ENCODE data around the gene SNORC. TPM values are rescaled to one million over a fixed set of nuclear protein-coding genes. Genes with fewer than 3 reads are reported as not detected.
"Not testable (repeated sequence)": the region's sequence is repeated elsewhere in the genome, so short reads cannot be mapped to it uniquely, and the experiment has no call there.

Gene SNORC
- polyA plus RNA-seq (2012; ENCODE audit: insufficient read depth, insufficient read length), result 3.8 TPM

DNA sequence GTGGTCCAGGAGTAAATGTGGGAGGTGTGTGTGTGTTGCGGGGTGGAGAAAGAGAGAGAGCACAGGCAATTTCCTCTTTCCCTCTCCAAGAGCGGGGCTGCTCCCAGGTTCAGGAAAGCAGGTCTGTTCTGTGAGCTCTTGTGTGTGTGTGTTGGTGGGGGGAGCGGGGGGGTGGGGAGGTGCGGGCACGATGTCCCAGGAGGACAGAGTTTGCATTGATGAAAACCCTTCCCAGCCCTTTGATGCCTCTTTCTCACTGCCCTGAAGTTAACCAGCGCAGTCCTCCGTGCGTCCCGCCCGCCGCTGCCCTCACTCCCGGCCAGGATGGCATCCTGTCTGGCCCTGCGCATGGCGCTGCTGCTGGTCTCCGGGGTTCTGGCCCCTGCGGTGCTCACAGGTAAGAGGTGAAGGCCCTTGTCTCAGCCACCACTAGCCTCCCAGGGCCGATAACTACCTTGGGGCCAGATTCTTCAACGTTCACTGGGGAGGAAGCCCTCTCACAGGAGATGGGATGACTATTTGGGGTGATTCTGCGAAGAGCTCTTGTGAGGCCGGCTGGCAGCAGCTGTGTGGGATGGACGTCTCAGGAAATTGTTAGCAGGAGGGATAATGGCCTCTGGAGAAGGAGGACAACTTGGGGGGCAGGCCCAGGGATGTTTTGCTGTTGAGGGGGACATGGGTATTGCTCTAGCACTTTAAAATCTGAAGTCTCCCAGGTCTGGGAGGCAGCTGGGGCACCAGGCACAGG lies at the start of gene SNORC:
TSS of gene SNORC (plus strand) at position 247 of the 748 bp plus-strand sequence. CDS start at position 325, 78 bp downstream.
- DNase-seq (ENCODE audit: low read depth, low spot score), result no peak
- H3K4me3 ChIP-seq (ENCODE audit: low read length), result no peak within 1 kb of the TSS

DNA sequence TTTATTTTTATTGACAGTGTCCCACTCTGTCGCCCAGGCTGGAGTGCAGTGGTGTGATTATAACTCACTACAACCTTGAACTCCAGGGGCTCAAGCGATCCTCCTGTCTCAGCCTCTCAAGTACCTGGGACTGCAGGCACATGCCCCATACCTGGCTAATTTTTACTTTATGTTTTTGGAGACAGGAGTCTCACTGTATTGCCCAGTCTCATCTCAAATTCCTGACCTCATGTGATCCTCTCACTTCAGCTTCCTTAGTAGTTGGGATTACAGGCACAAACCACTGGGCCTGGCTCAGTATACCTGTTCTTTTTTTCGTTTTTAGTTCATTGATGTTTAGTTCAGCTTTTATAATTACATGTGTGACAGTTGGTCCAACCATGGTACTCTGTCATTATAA lies 40.1 kb upstream of the SNORC start:
- no peak for DNase-seq (ENCODE audit: low read depth, low spot score)
- H3K4me3 ChIP-seq (ENCODE audit: low read length), result no peak overlapping the region

- DNase-seq (ENCODE audit: low read depth, low spot score), result no peak
- H3K4me3 ChIP-seq (ENCODE audit: low read length), result no peak overlapping the region
Measured at GRCh38 chr2:232831496-232831895, 38.6 kb upstream of the SNORC start.

DNA sequence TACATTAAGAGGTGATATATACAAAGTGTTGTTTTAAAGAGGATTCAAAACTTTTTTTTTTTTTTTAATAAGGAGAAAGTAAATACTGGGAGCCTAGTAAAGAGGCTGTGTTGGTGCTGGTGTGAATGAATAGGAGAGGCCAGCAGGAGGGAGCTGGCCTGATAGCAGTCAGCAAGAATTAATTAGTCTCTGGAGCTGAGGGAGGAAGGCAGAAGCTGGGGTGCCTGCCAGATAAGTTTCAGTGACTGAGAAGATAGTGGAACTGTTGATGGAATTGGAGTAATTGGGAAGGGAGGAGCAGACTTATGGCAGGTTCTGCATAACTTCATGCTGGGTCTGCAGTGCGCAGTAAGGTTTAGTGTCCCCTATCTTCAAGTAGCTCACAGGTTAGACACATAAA lies 36.2 kb upstream of the SNORC start:
- DNase-seq (ENCODE audit: low read depth, low spot score), result no peak
- H3K4me3 ChIP-seq (ENCODE audit: low read length), result no peak overlapping the region

GRCh38 chr2:232835687-232836208 lies 34.3 kb upstream of the SNORC start:
- DNase-seq (ENCODE audit: low read depth, low spot score), result no peak
- H3K4me3 ChIP-seq (ENCODE audit: low read length), result no peak overlapping the region

- no peak for DNase-seq (ENCODE audit: low read depth, low spot score)
- no peak overlapping the region for H3K4me3 ChIP-seq (ENCODE audit: low read length)
Measured at GRCh38 chr2:232836934-232837333, 33.1 kb upstream of the SNORC start.

GRCh38 chr2:232838406-232838874 lies 31.6 kb upstream of the SNORC start:
- peak overlapping the region; percentile 0; the same call in 1 of the 2 replicates for H3K4me3 ChIP-seq (ENCODE audit: low read length)
- DNase-seq (ENCODE audit: low read depth, low spot score), result peak; percentile 71

- DNase-seq (ENCODE audit: low read depth, low spot score), result no peak
- H3K4me3 ChIP-seq (ENCODE audit: low read length), result no peak overlapping the region
Measured at GRCh38 chr2:232839411-232840079, 30.5 kb upstream of the SNORC start.

DNA sequence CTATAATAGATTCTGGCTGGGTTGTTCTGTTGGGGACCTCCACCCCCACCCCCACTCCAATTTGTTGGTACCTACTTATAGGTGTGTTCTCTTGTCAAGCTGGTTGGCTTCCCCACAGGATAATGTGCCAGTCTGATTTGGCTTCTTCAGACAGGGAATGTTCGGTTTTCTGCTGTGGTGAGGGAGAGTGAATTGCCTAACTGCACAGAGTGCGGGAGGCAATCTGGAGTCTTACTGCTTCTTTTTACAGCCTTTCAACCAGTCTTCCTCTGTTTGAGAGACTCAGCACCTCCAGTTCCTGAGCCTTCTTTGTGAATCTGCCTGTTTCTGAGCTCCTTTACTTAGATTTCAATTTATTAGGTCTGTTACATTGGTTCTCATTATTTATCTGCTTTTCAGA lies 27.4 kb upstream of the SNORC start:
- no peak overlapping the region for H3K4me3 ChIP-seq (ENCODE audit: low read length)
- DNase-seq (ENCODE audit: low read depth, low spot score), result no peak

DNA sequence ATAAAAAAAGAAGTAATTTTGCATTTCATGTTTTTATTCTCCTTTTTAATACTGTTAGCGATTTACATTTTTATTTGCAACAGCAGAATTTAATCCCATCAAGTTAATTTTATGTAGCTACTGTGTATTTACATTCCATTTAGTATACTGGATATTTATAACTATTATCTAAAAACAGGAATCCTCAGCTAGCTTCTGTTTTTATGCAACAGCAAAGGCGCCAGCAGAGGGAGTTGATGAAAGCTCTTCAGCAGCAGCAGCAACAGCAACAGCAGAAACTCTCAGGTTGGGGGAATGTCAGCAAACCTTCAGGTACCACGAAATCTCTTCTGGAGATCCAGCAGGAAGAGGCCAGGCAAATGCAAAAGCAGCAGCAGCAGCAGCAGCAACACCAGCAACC lies 26.2 kb upstream of the SNORC start:
- DNase-seq (ENCODE audit: low read depth, low spot score), result no peak
- no peak overlapping the region for H3K4me3 ChIP-seq (ENCODE audit: low read length)

GRCh38 chr2:232846055-232846454 lies 24.0 kb upstream of the SNORC start:
- no peak for DNase-seq (ENCODE audit: low read depth, low spot score)
- H3K4me3 ChIP-seq (ENCODE audit: low read length), result no peak overlapping the region

GRCh38 chr2:232850039-232850438 lies 20.0 kb upstream of the SNORC start:
- H3K4me3 ChIP-seq (ENCODE audit: low read length), result no peak overlapping the region
- DNase-seq (ENCODE audit: low read depth, low spot score), result no peak

GRCh38 chr2:232852081-232852480 lies 18.0 kb upstream of the SNORC start:
- not testable (repeated sequence) for H3K4me3 ChIP-seq (ENCODE audit: low read length); DNase-seq (ENCODE audit: low read depth, low spot score)

GRCh38 chr2:232852676-232853075 lies 17.4 kb upstream of the SNORC start:
- no peak for DNase-seq (ENCODE audit: low read depth, low spot score)
- no peak overlapping the region for H3K4me3 ChIP-seq (ENCODE audit: low read length)

GRCh38 chr2:232854082-232854481 lies 16.0 kb upstream of the SNORC start:
- H3K4me3 ChIP-seq (ENCODE audit: low read length), result no peak overlapping the region
- no peak for DNase-seq (ENCODE audit: low read depth, low spot score)

DNA sequence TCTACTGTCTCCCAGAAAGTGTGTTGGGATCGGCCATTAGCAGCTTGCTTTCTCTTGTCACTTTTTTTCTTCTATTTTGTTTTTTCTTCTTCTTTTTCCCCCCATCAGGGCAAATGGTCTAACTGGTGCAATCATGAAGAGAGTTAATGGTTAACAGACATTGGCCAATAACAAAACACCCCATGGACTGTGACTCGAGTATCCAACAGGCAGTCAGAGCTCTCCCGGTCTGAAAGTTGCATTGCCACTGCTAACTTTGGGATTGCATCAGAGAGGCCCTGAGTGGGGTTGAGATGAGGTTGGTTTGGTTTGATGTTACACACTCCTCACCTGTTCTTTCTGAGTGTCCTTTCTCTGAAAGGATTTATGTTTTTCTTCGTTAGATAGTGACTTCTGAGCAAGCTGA lies 12.9 kb upstream of the SNORC start:
- DNase-seq (ENCODE audit: low read depth, low spot score), result no peak
- H3K4me3 ChIP-seq (ENCODE audit: low read length), result no peak overlapping the region

GRCh38 chr2:232859385-232859916 lies 10.6 kb upstream of the SNORC start:
- DNase-seq (ENCODE audit: low read depth, low spot score), result no peak
- no peak overlapping the region for H3K4me3 ChIP-seq (ENCODE audit: low read length)

DNA sequence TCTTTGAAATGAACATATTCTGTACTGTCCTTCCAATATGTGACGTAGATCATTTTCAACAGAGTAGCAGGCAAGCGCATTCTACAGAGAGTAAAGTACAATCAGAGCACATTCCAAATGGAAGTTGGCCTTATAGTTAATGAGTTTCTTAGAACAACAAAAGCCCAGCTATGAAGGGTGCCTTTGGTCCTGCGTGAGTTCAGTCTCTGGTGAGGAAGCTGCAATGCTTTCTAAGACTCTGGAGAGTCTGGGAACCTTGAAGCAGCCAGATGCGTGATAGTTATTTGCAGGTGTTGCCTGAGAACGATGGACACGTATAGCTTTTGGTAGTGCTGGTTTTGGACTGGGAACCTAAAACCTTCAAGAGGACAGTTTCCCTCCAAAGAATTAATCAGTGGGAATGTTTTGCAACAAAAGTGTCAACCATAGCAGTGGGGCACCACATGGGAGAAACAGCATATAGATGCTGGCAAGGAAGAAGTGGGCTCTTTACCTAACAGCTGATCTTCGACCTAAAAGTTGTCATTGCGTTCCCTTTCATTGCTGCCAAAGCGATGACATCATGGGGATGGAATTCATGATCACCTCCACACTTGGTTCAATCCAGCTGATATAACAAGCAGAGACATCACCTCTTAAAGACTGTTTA lies 9.3 kb upstream of the SNORC start:
- H3K4me3 ChIP-seq (ENCODE audit: low read length), result no peak overlapping the region
- DNase-seq (ENCODE audit: low read depth, low spot score), result no peak

- no peak overlapping the region for H3K4me3 ChIP-seq (ENCODE audit: low read length)
- no peak for DNase-seq (ENCODE audit: low read depth, low spot score)
Measured at GRCh38 chr2:232861353-232861752, 8.7 kb upstream of the SNORC start.

- DNase-seq (ENCODE audit: low read depth, low spot score), result no peak
- no peak overlapping the region for H3K4me3 ChIP-seq (ENCODE audit: low read length)
Measured at GRCh38 chr2:232863996-232864395, 6.1 kb upstream of the SNORC start.

All from Jurkat, Clone E6-1 (cell line).